HG03457 (cell line): Measurements from ENCODE around the gene TMTC2.

Experiments
- ATAC-seq: cut with Tn5 transposase; IDR thresholded peaks from one replicate; pipeline ENCODE4 v1.9.1; 2021; ENCODE audit warnings: moderate number of reproducible peaks; ENCODE audit not compliant: unreplicated experiment

TMTC2 gene

DNA sequence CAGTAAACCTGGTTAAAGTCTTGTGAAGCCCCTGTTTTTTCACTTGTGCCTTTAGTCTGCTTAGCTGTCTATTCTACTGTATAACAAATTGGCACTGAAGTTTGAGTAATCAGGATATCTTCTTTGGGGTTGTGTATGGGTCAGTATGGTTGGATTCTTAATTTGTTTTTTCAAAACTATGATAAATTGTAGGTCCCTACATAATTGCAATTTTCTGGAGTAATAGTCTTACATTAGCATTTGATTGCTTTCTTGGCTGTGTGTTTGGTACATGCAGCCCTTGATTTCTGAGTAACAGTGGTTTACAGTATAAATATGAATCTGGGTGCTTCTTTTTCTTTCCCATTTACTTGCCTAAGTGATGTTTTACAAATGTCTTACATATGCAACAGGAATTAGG lies 186.6 kb downstream of the TMTC2 start:
- no peak for ATAC-seq

- ATAC-seq = no peak
These were observed 187.2 kb downstream of the TMTC2 start for GRCh38 chr12:82873951-82874350.

- ATAC-seq = no peak
These were observed 188.2 kb downstream of the TMTC2 start for GRCh38 chr12:82874945-82875344.

DNA sequence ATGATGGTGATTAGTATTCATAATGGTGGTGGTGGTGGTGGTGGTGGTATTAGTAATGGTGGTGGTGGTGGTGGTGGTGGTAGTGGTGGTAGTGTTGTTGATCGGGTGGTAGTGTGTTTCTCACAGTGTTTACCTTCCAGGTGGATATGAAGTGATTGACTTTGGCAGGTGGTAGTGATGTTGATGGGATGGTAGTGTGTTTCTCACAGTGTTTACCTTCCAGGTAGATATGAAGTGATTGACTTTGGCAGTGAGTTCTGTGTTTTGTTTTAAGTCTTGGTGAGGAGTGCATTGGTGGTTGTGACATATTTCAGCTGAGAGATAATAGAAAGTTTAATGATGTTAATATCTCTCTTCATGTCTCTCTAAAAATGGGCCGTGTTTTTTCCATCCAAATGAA lies 189.4 kb downstream of the TMTC2 start:
- no peak for ATAC-seq

GRCh38 chr12:82877963-82878362 lies 191.3 kb downstream of the TMTC2 start:
- ATAC-seq = no peak

- ATAC-seq = no peak
These were observed 193.8 kb downstream of the TMTC2 start for GRCh38 chr12:82880442-82880901.

GRCh38 chr12:82883394-82884355 lies 197.0 kb downstream of the TMTC2 start:
- ATAC-seq = no peak

GRCh38 chr12:82886671-82887340 lies 200.1 kb downstream of the TMTC2 start:
- no peak for ATAC-seq

- ATAC-seq = no peak
These were observed 207.2 kb downstream of the TMTC2 start for GRCh38 chr12:82893896-82894295.

DNA sequence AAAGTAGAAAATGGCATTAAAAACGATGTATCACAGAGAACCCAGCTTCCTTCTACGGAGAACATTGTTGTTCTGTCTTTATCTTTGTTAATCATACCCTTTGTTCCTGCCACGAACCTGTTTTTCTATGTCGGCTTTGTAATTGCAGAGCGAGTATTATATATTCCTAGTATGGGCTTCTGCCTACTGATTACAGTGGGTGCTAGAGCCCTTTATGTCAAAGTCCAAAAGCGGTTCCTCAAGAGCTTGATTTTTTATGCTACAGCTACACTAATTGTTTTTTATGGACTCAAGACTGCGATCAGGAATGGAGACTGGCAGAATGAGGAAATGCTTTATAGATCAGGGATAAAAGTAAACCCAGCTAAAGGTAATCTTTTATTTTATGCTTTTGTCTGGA lies 209.6 kb downstream of the TMTC2 start:
- no peak for ATAC-seq

- ATAC-seq = no peak
These were observed 210.3 kb downstream of the TMTC2 start for GRCh38 chr12:82896979-82897378.

DNA sequence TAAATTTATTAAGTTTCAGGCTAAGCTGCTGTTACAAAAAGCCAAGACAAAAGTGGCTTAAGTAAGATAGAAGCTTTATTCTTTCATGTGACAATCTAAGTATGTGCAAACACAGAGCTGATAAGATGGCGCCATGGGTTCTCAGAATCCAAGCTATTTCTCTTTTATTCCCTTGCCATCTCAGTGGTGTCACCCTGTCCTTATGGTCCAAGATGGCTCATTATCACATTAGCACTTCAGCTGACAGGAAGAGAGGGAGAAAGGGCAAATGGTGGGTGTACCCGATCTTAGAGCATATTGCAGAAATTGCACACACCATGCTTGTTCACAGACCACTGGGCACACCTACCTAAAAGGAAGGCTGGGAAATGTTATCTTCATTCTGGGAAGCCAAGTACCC lies 211.7 kb downstream of the TMTC2 start:
- ATAC-seq = no peak

DNA sequence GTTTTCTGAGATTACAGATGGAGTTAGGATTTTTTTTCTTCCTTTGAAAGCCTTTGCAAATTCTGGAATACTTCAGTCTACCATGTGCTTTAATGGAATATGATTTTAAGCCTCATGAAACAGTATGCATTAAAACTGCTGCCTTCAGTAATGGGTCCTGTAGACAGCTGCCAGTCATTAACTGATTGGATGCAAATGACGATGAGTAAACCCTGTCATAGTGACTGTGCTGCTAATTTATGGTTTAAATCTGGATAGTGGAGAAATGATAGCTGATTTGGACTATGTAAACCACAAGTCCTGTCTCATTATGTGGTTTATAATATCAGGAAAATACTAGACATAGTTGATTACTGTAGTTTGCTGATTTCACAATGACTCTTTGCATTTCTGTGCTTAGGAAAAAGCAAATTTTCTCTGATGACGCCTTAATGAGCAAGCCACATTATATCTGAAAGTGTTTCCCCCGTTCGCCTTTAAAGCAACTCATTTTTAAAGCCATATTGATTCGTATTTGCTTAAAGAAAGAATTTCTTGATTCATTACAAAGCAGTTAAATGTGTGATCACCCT lies 217.6 kb downstream of the TMTC2 start:
- no peak for ATAC-seq

DNA sequence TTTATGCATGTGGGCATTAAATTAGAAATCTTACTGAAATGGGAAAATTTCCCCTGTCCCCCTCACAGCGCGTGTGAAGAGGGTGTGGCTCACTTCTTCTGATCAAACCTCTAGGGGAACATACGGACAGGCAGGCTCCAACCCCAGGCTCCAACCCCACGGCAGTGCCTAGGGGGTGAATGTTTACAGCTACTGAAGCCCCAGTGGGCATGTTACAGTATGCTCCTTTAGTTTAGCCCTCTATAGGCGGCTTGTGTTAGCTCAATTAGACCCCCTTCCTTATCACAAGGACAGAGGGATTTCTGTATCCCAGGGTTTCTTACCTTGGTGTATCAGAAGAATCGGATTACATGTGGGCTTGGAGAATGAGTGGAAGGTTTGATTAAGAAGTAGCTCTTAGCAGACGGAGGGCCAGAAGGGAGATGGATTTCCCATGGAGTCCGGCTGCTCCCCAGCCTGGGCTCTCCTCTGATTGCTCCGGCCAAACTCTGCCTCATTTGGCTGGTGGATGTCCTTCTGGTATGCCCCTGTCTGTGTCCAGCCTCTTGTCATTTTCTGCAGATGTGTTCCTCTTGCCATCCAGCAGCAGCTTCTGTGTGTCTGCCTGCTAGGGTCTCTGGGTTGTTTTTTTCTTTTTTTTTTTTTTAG lies 223.7 kb downstream of the TMTC2 start:
- ATAC-seq = no peak

DNA sequence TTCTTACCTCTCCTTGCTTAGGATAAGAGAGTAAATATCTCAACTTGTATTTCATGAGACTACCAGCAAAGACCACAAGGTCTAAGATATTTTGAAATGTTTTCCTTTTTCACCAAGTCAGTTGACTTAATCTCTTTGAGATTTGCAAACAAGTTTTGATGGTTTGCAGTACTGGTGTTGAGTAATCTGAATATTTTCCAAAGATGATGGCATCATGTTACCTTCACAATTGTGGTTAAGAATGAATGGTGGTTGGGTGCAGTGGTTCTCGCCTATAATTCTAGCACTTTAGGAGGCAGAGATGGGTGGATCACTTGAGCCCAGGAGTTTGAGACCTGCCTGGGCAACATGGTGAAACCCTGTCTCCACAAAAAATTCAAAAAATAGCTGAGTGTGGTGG lies 225.7 kb downstream of the TMTC2 start:
- ATAC-seq = no peak

GRCh38 chr12:82919388-82920054 lies 232.8 kb downstream of the TMTC2 start:
- no peak for ATAC-seq

DNA sequence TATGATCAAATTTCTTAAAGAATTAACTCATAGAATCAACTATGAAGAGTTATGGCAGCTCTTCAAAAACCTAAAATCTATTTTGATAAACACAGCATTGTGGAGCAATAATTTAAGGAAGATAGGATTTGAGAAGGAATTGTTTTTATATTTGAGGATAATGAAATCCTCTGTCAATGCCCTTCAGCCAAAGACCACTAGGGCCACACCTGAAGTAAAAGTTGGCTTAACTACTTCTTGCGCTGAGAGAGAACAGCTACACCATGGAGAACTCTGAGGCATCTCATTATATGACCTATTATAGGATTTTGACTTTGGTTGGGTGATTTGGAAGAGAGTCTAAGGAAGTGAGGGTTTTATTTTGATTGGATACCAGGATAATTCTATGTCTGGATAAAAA lies 237.2 kb downstream of the TMTC2 start:
- no peak for ATAC-seq

DNA sequence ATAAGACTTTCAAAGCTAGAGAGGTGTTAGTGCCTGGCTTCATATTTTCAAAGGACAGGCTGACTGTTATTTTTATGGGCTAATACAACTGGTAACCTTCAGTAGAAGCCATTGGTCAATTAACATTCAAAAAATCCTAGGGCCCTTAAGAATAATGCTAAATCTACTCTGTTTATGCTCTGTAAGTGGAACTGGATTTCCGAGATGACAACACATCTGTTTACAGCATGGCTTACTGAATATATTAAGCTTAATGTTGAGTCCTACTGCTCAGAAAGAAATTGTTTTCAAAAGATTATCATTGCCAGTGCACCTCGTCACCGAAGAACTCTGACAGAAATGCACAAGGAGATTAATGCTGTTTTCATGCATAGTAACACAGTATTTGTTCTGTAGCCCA lies 239.9 kb downstream of the TMTC2 start:
- no peak for ATAC-seq

GRCh38 chr12:82930301-82930700 lies 243.6 kb downstream of the TMTC2 start:
- no peak for ATAC-seq

DNA sequence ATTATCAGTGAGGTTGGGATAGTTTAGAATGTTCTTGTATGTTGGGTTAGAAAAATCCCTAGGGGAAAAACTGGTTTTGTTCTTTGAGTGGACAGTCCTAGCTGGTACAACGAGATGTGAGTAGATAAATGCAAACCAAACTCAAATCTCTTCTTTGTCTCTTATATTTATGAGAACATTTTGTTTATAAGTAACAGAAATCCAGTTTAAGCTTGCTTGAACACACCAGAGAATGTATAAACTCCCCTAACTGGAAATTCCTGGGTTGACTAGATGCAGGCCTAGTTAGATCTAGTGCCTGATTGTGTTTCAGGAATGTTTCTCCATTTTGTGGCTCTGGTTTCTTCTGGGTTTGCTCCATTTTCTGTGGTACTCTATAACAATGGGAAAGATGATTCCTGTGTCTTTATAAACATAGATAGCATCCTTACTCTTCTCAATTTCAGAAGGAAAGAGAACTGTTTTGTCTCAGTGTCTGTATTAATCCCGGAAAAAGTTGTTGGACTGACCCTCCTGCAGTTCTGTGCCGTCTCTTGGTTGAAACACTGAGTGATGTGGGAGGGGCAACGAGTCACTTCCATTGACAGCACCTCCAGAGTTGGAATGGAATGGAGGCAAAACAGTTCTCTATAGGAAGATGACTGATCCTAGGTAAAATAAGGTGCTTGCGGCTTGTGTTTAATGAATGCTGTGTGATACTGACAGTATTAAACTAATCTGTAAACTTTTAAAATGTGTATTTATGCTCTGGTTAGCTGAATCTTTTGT lies 244.8 kb downstream of the TMTC2 start:
- ATAC-seq = no peak
